GM12875 (cell line): ENCODE results near the gene RNASE7.

Source experiments
- H3K4me3 ChIP-seq: one replicate; pipeline ENCODE4 v1.5.1; 2011; ENCODE audit warnings: low read depth, low read length, control low read depth
- TF ChIP-seq, protein P1 (sequence below): IDR thresholded peaks from 2 replicates; pipeline ENCODE4 v1.5.1; 2011; ENCODE audit warnings: low read depth, mild to moderate bottlenecking, control low read depth, inconsistent platforms, low read length, moderate library complexity, borderline replicate concordance; ENCODE audit not compliant: insufficient read depth

RNASE7 gene

DNA sequence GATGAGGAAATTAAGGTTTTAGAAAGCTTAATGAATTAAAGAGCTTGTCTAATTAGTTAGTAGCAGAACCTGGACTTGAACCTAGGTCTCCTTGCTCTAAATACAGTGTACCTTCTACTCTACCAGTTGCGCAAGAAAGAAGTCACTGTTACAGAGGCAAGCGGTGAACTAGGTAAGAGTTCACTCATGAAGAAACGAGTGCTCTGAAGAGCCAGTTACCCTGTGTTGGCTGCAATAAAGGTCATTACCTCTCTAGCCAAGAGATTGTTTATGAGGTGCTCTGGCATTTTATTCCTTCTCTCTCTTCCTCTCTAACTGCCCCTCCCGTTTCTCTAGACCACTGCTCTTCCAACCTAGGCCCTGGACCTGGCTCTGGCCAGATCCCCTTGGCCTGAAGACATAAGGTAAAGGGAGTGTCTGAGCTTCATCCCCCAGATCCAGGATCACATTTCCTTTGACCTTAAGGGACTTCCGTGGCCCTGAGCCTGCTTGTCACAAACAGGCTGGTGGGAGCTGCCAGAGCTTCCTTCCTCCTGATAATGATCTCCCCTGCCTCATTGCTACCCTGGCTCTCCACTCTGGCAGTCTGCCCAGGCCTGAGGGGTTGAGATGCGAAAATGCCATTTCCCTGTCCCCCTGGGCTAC is 1.9 kb downstream of the RNASE7 start:
- TF ChIP-seq, protein P1, sequence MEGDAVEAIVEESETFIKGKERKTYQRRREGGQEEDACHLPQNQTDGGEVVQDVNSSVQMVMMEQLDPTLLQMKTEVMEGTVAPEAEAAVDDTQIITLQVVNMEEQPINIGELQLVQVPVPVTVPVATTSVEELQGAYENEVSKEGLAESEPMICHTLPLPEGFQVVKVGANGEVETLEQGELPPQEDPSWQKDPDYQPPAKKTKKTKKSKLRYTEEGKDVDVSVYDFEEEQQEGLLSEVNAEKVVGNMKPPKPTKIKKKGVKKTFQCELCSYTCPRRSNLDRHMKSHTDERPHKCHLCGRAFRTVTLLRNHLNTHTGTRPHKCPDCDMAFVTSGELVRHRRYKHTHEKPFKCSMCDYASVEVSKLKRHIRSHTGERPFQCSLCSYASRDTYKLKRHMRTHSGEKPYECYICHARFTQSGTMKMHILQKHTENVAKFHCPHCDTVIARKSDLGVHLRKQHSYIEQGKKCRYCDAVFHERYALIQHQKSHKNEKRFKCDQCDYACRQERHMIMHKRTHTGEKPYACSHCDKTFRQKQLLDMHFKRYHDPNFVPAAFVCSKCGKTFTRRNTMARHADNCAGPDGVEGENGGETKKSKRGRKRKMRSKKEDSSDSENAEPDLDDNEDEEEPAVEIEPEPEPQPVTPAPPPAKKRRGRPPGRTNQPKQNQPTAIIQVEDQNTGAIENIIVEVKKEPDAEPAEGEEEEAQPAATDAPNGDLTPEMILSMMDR: no peak

DNA sequence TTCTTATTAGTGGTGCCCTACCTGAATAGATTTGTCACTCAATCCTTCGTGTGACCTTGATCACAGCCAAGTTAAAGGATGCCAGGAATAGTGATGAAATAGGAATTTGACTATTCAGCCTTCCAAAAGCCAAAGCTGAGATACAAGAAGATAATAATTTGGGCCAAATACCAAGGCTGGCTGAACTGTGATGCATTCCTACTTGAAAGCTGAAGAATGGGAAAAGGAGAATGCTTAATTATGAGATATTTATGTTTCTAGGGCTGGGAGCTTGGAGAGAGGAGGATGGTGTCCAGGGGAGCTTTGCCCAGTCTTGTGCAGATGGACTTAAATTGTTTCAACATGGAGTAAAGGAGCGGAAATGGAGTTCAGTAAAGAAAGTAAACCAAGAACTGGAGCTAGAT is 5.2 kb downstream of the RNASE7 start:
- H3K4me3 ChIP-seq: no peak overlapping the region
- TF ChIP-seq, protein P1: no peak

More for the DNA sequence above, 1.9 kb downstream of the RNASE7 start:
- no peak overlapping the region for H3K4me3 ChIP-seq

DNA sequence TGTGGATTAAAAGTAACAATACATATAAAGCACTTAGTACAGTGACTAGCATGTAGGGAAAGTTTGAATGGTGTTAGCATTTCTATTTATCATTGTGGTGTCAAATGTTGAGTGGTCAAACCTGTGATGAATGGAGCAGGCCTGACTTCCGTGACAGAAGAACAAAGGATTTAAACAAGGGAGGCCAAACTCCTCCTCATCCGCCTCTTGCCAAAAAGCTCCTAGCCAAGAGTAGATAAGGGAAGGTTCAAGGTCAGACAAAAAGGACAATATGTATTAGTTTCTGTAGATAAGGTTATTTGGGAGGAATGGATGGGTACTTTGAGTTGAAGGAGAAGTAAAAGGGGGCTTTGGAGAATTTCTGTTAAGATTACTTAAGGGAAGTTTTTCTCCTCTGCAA is 6.5 kb downstream of the RNASE7 start:
- TF ChIP-seq, protein P1: no peak
- no peak overlapping the region for H3K4me3 ChIP-seq

DNA sequence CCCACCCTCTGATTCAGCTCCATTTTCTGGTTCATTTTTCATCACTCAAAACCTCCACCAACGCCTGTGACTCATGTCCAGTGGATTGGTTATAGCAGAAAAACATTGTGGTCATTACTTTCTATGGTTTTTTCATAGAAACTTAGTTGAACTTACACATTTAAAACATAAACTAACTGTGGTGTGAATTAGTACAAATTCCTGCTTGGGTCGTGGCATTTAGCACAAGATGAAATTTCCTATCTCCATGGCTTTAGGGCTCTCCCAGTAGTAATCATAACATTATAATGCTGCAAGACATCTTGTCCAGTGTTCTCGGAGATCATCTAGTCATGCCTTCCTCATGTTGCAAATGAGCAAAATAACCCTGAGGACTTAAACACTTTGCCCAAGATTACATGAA is 7.1 kb downstream of the RNASE7 start:
- H3K4me3 ChIP-seq: no peak overlapping the region
- TF ChIP-seq, protein P1: no peak

DNA sequence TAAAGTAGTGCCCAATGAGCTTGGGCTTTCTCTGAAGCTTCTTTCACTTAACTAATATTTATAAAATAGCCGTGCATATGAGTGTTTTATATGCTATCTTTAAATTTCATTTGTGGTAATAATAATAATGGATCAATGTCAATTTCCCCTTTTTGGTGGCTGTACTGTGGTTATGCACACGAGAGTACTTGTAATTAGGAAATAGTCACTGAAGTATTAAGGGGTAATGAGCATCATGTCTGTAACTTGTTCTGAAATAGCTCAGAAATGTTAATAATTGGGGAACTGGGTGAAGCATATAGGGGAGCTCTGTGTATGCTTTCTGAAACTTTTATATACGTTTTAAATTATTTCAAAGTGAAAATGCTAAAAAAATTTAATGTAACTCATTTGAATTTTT is 8.4 kb downstream of the RNASE7 start:
- no peak overlapping the region for H3K4me3 ChIP-seq
- TF ChIP-seq, protein P1: no peak

DNA sequence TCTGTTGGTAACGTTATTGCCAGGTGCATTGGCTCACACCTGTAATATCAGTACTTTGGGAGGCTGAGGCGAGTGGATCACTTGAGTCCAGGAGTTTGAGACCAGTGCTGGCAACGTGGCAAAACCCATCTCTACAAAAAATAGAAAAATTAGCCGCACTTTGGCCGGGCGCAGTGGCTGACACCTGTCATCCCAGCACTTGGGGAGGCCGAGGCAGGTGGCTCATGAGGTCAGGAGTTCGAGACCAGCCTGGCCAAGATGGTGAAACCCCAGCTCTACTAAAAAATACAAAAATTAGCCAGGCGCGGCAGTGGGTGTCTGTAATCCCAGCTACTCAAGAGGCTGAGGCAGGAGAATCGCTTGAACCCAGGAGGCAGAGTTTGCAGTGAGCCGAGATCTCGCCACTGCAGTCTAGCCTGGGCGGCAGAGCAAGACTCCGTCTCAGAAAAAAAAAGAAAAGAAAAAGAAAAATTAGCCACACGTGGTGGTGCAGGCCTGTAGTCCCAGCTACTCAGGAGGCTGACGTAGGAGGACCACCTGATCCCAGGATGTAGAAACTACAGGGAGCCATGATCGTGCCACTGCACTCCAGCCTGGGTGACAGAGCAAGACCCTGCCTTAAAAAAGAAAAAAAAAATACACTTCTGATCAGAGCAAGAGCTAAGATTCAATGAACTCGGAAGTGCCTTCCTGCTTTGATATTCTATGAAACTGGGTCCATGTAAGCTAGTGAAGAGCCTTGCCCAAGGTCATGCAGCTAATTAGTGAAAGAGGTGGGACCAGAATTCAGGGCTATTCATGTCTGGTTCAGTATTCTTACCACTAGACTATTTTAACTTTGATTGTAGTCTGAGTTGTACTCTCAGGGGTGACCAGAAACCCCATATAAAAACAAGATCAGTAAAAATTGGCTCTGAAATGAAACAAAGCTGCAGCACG is 11.3 kb downstream of the RNASE7 start:
- TF ChIP-seq, protein P1: no peak

More for the DNA sequence above, 11.3 kb downstream of the RNASE7 start:
- no peak overlapping the region for H3K4me3 ChIP-seq
